DOHH2 (cell line): Measurements from ENCODE around the gene ITGA1.
"Not testable (repeated sequence)": the region's sequence is repeated elsewhere in the genome, so short reads cannot be mapped to it uniquely, and the experiment has no call there.

ENCODE experiments used
- H3F3A ChIP-seq: fragments of 200-600 bp; sonication (generic), shearing (Covaris generic); 2 replicates; pipeline ENCODE4 v1.6.0; 2016; ENCODE audit warnings: antibody characterized with exemption, mild to moderate bottlenecking; ENCODE audit not compliant: control insufficient read depth, insufficient read depth
- H3K27ac ChIP-seq: fragments of 200-600 bp; sonication (generic); 2 replicates; pipeline ENCODE4 v1.5.1; 2014; ENCODE audit warnings: low read depth, mild to moderate bottlenecking, low read length, moderate library complexity
- H3K27me3 ChIP-seq: fragments of 200-600 bp; sonication (generic); 2 replicates; pipeline ENCODE4 v1.6.1; 2014; ENCODE audit warnings: mild to moderate bottlenecking, low read length, mixed read lengths; ENCODE audit not compliant: control insufficient read depth
- H3K36me3 ChIP-seq: fragments of 200-600 bp; sonication (generic); 2 replicates; pipeline ENCODE4 v1.6.1; 2014; ENCODE audit warnings: mild to moderate bottlenecking, low read length, moderate library complexity, mixed read lengths; ENCODE audit not compliant: control insufficient read depth
- H3K4me1 ChIP-seq: fragments of 200-600 bp; sonication (generic); 2 replicates; pipeline ENCODE4 v1.6.1; 2014; ENCODE audit warnings: mild to moderate bottlenecking, low read length, mixed read lengths; ENCODE audit not compliant: control insufficient read depth
- H3K4me2 ChIP-seq: fragments of 200-600 bp; sonication (generic); 2 replicates; pipeline ENCODE4 v1.6.0; 2014; ENCODE audit warnings: mild to moderate bottlenecking, low read length, moderate library complexity
- H3K4me3 ChIP-seq: fragments of 200-600 bp; sonication (generic); 2 replicates; pipeline ENCODE4 v1.5.1; 2014; ENCODE audit warnings: mild to moderate bottlenecking, low read length, mixed read lengths
- H3K79me2 ChIP-seq: fragments of 200-600 bp; sonication (generic); 2 replicates; pipeline ENCODE4 v1.6.1; 2014; ENCODE audit warnings: mild to moderate bottlenecking, low read length, mixed read lengths; ENCODE audit not compliant: control insufficient read depth
- H3K9me2 ChIP-seq: fragments of 200-600 bp; sonication (generic); replicated peaks from 2 replicates; pipeline ENCODE4 v1.6.1; 2014; ENCODE audit warnings: mild to moderate bottlenecking, low read length, mixed read lengths; ENCODE audit not compliant: control insufficient read depth
- H3K9me3 ChIP-seq: fragments of 200-600 bp; sonication (generic); 2 replicates; pipeline ENCODE4 v1.6.1; 2014; ENCODE audit warnings: antibody characterized with exemption, low read length, mixed read lengths; ENCODE audit not compliant: control insufficient read depth, insufficient read depth
- H4K20me1 ChIP-seq: fragments of 200-600 bp; sonication (generic); 2 replicates; pipeline ENCODE4 v1.6.0; 2014; ENCODE audit warnings: low read depth, mild to moderate bottlenecking, antibody characterized with exemption, low read length, moderate library complexity; ENCODE audit not compliant: control insufficient read depth, insufficient read depth
- EZH2phosphoT487 ChIP-seq: fragments of 200-600 bp; sonication (generic); IDR thresholded peaks from 2 replicates; pipeline ENCODE4 v1.6.1; 2017; ENCODE audit warnings: borderline replicate concordance, mild to moderate bottlenecking, antibody characterized with exemption, low read length, moderate library complexity, mixed read lengths
- TF ChIP-seq, protein P1 (sequence below): fragments of 200-600 bp; sonication (generic); IDR thresholded peaks from one replicate; pipeline ENCODE4 v1.5.1; 2014; ENCODE audit warnings: antibody characterized with exemption, mild to moderate bottlenecking, low read depth, low read length; ENCODE audit not compliant: poor library complexity, severe bottlenecking

The ITGA1 gene

DNA sequence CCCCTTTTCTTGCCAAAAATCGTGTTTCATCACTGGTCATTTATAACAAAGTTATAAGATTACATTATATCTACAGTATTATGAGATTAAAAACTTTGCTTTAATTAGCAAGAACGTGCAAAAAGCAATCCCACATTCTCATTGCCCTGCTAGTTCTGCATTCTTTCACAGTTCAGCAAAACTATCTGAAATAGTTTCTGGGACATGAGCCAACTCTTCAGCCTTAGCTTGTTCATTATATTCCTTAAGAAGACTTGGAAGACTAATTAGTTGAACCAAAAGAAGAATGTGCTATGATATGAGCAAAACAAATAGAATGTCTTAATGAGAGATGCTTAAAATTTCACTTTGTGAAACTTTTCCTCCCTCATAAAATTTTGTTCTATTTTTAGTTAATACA is 76.7 kb downstream of the ITGA1 start:
- Histone ChIP-seq H3K27ac (no peak overlapping the region), H3K9me2 (no peaks in the 10 kb centered on the region), H3K4me2 (no peak overlapping the region), H3K4me1 (no peaks in the 10 kb centered on the region), H3F3A (no peaks in the 10 kb centered on the region), H3K27me3 (no peaks in the 10 kb centered on the region), H3K79me2 (no peaks in the 10 kb centered on the region), H3K4me3 (no peak overlapping the region), H3K9me3 (no peaks in the 10 kb centered on the region), H4K20me1 (no peaks in the 10 kb centered on the region), H3K36me3 (no peaks in the 10 kb centered on the region)
- TF ChIP-seq, protein P1, sequence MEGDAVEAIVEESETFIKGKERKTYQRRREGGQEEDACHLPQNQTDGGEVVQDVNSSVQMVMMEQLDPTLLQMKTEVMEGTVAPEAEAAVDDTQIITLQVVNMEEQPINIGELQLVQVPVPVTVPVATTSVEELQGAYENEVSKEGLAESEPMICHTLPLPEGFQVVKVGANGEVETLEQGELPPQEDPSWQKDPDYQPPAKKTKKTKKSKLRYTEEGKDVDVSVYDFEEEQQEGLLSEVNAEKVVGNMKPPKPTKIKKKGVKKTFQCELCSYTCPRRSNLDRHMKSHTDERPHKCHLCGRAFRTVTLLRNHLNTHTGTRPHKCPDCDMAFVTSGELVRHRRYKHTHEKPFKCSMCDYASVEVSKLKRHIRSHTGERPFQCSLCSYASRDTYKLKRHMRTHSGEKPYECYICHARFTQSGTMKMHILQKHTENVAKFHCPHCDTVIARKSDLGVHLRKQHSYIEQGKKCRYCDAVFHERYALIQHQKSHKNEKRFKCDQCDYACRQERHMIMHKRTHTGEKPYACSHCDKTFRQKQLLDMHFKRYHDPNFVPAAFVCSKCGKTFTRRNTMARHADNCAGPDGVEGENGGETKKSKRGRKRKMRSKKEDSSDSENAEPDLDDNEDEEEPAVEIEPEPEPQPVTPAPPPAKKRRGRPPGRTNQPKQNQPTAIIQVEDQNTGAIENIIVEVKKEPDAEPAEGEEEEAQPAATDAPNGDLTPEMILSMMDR, result no peak
- no peak for TF ChIP-seq EZH2phosphoT487

DNA sequence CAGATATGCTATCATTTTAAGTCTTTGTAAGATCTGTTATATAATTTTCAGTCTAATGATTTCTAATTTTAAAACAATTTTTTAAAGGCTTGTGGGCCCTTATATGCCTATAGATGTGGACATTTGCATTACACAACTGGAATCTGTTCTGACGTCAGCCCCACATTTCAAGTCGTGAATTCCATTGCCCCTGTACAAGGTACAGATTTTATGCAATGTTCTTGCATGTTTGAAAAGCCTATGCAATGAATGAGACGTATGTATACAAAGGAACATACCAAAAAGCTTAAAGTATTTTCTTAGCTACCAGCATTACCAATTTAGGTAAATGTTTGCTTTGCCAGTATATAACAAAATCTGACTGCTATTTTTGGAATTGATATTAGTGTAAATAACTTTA is 77.2 kb downstream of the ITGA1 start:
- H4K20me1 ChIP-seq, result no peaks in the 10 kb centered on the region

DNA sequence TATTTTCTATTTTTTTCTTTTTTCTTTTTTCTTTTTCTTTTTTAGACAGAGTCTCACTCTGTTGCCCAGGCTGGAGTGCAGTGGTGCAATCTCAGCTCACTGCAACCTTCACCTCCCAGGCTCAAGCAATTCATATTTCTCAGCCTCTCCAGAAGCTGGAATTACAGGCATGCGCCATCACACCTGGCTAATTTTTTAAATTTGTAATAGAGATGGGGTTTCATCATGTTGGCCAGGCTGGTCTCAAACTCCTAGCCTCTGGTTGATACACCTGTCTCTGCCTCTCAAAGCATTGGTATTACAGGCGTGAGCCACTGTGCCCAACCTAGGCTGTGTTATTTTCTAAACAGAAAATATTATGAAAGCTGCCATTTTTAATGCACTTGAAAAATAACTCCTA is 78.3 kb downstream of the ITGA1 start:
- H3K27ac ChIP-seq, H3K4me1 ChIP-seq, H3K9me3 ChIP-seq, H3K36me3 ChIP-seq, H3K79me2 ChIP-seq, H3K9me2 ChIP-seq, H3F3A ChIP-seq, H4K20me1 ChIP-seq, H3K27me3 ChIP-seq, H3K4me3 ChIP-seq, H3K4me2 ChIP-seq: not testable (repeated sequence)

More for the DNA sequence above, 77.2 kb downstream of the ITGA1 start:
- Histone ChIP-seq H3K9me2 (no peaks in the 10 kb centered on the region), H3K36me3 (no peaks in the 10 kb centered on the region), H3K9me3 (no peaks in the 10 kb centered on the region), H3K79me2 (no peaks in the 10 kb centered on the region), H3K4me2 (no peak overlapping the region), H3K4me3 (no peak overlapping the region), H3F3A (no peaks in the 10 kb centered on the region), H3K27ac (no peak overlapping the region), H3K4me1 (no peaks in the 10 kb centered on the region), H3K27me3 (no peaks in the 10 kb centered on the region)
- no peak for TF ChIP-seq EZH2phosphoT487
- TF ChIP-seq, protein P1, result no peak

DNA sequence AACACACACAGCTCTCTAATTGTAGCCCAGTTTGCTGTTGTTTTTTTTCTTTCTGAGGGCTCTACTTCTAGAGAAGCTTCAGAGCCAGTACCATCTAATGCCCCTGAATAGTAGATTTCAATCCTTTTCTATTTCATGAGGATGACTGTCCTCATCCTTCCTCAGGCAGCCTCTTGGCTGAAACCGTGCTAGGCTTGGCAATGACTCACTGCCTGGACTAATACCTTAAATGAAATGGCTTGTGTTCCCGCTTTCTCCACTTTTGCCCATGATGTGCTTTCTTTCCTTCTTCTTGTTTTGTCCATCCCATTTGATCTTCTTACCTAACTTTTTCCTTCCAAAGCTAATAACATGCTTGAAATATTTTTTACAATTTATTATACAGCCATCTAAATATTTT is 80.1 kb downstream of the ITGA1 start:
- Histone ChIP-seq H3K9me2 (no peaks in the 10 kb centered on the region), H3K4me2 (no peak overlapping the region), H4K20me1 (no peaks in the 10 kb centered on the region), H3K27ac (no peak overlapping the region), H3K9me3 (no peaks in the 10 kb centered on the region), H3K4me3 (no peak overlapping the region), H3K36me3 (no peaks in the 10 kb centered on the region), H3K4me1 (no peaks in the 10 kb centered on the region), H3K27me3 (no peaks in the 10 kb centered on the region), H3F3A (no peaks in the 10 kb centered on the region), H3K79me2 (no peaks in the 10 kb centered on the region)
- TF ChIP-seq, protein P1, result no peak
- TF ChIP-seq EZH2phosphoT487, result no peak
